GM19238 (cell line): ENCODE results near the gene HIRA.

ENCODE experiments used
- DNase-seq: peaks from one replicate; pipeline ENCODE4 v3.0.0; 2011; ENCODE audit warnings: low spot score; ENCODE audit not compliant: insufficient read length

HIRA gene

DNA sequence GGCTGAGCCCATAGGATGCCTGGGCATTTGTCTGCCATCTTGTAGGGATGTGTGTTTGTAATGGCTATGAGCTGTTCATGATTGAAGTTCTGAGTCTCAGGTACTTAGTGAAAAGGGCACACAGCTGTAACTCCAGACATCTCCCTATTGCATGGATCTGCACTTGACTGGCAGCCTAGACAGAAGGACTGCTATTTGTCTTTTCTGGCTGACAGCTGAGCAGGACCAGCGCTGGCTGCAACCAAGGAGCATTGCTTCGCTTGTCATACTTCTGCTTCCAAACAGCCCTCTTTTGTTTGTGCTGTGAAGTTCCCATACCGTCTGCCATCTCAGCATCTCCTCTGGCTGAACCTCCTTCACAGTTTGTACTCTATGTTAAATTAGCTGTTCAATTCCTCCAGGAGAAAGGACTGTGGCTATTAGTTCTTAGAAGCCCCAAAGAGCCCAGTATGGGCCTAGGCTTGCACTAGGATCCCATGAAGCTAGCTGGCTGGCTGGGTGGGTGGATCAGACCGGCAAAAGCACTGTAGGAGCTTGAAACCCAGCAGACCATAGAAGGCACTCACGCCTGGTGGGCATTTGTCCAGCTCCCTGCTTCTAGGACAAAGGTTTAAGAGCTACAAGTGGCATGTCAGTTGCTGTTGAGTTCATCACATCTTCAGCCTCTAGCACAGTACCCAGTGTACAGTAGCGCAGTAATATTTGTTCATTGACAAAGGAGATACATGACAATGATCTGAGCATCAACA, 20.4 kb downstream of the HIRA start:
- no peak for DNase-seq

DNA sequence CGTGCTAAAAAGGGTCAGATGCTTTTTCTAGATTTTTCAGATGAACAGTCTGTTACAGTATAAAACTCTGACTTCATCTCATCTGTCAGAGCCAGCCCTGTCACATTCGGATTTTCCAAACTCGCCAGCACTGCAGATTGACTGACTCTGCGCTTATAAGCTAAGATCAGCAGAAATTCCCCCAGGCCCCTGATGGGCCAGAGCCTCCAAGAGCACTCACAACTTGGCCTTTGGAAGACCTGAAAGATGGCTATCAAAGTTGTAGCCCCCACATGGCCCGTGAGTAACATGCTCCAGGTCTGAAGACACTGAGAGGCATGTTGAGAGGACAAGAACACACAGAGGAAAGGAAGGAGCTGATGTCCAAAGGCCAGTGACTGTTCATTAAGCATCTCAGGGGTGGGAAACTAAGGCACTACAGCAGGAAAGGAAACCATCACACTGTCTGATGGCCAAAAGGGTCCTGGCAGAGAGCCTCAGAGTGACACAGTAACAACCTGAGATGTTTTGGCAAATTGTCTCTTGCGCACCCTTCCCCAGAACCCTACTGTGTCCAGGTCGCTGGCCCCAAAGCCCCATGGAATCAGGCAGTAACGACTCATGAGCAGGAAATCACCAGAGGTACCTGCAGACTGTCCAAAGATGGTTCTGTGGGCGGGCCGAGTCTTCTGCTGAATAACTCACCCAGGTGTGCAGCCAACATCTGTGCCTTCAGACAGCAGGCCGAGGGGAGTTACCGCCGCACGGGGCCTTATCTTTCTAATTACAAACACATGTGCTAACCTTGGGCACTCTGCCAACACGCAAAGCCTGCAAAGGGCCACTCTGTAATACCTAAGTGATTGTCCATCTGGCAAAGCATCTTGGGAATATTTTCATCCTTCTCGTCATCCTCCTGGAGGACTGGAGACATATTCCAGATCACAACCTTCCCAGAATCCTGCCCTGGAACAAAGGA, 23.6 kb downstream of the HIRA start:
- no peak for DNase-seq

DNA sequence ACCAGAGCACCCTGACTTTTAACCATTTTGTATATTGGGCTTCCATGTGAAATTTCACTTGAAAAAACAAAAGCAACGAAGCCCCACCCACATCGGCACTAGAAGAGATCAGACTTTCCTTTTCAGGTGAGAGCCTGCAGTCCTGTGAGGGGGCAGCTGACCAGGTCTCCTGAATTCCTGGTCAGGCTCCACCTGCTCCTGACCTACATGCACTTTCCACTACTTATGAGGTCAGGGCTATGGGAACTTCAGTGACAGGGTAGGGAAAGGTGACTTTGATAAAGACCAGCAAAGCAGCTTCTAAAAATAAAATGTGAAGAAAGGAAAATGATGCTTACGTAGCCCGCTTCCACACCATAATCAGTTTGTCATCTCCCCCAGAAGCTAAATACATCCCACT, 24.7 kb downstream of the HIRA start:
- no peak for DNase-seq

DNA sequence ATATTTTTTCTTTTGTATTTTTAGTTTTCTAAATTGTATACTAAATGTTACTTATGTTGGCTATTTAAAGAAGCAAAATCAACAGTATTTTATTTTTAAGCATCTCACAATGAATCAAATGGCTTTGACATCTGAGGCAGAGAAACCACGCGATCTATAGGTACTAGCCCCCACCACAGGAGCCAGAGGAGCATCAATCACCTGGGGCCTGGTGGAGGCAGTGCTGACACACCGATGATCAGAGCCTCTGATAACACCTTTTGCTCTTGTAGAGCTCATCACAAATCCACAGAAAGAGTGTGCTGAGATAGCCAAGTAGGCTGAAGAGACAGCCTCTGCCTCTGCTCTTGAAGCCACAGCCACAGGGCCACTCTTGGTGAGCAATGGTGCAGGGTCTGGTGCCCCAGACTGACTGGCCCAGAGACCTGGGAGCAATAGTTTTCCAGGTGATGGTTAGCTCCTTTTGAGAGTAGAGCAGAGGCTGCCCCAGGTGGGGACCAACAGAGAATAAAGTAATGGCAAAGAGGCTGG, 25.2 kb downstream of the HIRA start:
- DNase-seq, result no peak

DNA sequence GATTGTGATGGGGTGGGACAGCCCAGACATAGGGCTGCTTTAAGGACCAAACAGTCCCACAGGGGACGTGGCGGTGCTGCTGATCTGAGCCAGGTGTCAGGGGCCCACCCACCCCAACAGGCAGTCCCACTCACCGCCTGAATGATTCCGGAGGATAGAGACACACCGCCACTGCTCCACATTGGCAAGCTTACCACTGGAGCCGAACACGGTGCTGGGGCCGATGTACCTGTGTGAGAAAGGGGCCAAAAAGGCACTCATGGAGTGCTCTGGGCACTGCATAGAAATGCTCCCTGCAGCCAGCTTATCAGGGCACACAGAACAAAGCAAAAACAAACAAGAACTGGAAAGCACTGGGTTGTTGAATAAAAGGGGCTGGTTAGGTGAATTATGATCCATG, 25.9 kb downstream of the HIRA start:
- no peak for DNase-seq

DNA sequence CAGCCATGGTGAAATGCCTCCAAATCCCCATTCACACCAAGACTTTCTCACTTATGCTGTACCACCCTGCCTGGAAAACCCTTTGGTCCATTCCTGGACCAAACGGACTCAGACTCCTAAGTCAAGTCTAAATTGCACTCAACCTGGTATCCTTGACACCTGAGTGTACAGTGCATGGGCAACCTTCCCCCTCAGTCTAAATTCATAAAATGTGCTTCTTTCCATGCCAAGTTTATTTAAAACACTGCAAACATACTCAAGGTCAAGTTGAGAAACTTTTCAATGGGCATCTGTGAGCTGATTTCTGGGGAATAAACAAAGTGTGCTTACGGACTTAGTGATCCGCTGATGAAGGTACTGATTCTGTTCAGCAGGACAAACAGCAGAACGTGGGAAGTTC, 26.4 kb downstream of the HIRA start:
- no peak for DNase-seq

DNA sequence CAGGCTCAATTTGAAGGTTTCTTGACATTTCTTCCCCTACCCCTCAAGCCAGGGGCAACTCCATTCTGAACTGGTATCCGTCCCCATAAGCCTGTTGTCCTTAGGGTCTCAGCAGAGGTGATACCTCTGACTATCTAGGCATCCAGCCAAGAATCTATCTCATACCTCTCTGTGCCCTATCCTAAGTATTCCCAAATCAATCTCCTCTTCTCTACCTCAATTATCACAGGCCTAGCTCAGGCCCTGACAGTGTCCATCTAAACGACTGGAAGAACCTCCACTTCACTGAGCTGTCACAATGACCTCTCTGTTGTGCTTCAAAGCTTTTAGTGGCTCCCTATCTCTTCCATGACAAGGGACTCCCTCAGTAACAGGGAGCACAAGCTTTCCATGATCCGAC, 26.9 kb downstream of the HIRA start:
- no peak for DNase-seq

DNA sequence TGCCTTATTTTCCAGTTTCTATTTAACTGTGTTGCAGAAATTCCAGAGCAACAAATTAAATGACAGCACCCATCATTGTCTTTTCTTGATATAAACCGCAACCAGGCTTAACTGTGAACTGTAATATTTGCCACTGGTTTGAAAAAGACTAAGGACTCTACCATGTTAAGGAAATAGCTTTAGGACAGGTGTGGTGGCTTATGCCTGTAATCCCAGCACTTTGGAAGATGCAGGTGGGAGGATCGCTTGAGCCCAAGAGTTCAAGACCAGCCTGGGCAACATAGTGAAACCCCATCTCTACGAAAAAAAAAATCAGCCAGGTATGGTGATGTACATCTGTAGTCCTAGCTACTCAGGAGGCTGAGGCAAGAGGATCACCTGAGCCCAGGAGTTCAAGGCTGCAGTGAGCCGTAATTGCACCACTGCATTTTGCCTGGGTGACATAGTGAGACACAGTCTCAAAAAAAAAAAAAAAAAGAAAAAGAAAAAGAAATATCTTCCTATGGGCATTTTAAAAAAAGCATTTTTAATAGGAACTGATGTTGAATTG, 28.8 kb downstream of the HIRA start:
- no peak for DNase-seq

DNA sequence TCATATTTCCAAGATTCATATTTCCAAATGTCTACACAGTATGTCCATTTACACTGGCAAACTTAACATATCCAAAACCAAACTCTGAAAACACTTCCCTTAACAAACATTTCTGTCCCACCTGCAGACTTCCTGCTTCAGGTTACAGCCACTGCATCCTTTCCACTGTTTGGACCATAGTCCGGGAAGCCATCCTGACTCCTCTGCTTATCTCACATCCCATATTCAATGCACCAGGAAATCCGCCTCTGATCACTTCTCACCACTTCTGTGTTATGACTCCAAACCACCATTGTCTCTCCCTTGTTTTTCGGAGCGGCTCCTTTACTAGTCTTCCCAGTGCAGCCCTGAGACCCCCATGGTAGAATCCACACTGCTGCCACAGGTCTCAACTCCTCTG, 30.1 kb downstream of the HIRA start:
- DNase-seq, result no peak

DNA sequence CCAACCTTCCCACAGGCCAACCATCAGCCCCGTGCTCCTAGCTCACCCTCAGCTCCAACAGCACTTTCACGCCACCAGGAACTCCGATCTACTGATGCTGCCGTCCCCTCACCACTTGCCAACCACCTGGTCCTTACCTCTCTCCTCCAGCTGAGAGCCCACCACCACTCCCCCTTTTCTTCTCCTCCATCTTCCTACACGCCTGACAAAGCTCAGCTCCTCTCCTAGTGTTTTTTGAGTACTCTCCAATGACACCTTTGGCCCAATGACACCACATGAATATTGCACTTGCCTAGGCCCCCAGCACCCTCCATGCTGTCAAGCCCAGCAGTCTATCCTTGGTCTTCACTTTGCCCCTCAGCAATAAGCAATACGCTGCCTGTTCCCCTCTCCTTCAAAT, 30.7 kb downstream of the HIRA start:
- no peak for DNase-seq

DNA sequence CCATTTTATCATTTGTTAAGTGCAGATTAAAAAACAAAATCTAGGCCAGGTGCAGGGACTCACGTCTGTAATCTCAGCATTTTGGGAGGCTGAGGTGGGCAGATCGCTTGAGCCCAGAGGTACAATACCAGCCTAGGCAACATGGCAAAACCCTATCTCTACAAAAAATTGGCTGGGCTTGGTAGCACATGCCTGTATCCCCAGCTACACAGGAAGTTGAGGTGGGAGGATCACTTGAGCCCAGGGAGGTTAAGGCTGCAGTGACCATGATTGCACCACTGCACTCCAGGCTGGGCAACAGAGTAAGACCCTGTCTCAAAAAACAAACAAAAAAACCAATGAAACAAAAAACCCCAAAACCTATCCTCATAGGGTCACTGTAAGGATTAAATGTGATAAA, 32.9 kb downstream of the HIRA start:
- no peak for DNase-seq

DNA sequence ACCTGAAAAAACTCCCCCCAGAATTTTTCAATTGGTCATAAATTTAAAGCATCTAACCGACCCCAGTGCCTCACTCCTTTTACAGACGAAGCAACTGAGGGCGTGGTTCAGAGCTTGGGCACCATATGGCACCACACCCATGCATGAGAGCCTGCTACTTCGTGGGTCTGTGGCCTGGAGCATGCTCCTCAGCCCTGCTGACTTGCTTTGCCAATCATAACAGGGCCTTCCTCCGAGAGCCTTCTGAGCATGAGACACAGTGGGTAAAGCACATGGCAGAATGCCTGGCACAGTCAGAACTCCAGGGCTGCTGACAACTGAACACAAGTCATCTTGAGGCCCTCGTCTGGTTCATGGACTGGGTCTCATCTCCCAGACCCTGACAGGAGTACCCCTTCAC, 33.3 kb downstream of the HIRA start:
- DNase-seq, result no peak

DNA sequence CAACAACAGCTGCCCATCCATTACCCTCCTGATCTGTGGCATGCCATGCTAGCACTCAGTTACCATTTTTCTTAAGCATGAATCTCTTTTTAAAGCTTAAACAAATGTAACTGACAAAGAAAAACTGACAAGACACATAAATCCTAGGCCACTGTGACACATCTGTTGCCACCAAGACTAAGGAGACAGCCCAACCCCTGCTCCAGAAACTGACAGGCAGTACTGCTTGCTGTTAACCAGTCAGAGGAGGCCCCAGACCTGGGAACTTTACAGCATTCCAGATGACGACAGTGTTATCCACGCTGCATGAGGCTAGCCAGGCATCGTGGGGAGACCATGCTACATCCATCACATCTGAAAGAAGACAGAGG, 33.8 kb downstream of the HIRA start:
- no peak for DNase-seq

DNA sequence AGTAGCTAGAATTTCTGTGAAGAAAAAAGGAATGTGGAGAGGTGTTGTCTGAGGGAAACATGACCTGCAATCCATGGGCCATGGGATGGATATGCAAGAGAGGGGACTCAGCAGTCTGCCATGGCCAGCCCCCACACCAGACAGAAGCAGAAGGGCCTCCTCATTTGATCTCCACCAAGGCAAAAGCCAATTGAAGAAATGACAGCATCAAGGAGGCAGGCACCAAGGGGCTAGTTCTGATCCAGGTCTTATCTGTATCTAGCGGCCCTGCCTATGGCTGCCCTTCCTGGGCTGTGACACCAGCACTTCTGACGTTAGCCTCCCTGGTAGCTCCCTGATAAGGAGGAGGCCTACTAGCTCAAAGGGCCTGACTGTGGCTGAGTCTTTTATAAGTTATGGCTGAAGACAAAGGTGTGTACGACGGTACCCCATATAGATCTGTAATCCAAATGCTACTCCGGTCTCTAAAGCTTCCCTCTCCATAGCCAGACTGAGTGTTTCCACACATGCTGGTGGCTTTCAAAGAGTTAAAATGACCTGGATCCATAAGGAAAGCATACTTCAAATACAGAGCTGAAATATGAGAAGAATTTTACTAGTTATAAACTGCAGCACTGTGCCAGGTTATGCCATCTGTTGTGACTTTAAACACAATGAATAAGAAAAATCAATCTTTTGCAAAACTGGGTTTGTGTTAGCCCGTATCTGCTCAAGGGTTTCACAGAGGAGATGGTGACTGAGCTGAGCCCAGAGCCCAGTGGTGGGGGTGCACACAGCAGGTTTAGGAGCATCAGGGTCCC, 34.4 kb downstream of the HIRA start:
- no peak for DNase-seq

DNA sequence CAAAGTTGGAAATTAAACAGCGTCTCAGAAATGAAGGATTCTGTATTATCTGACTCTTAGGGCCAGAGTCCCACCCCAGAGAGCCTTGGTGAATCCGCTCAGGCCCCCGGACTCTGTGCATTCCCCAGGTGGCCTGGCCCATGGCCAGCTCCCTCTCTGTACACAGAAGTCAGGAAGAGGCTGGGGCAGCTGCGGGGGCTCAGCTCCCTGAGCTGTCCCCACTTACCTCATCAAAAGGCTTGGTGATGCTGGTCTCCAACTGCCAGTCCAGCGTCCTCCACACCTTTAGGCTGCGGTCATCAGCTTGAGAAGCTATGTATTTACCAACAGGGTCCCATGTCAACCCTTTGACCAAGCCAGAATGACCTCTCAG, 35.0 kb downstream of the HIRA start:
- no peak for DNase-seq

DNA sequence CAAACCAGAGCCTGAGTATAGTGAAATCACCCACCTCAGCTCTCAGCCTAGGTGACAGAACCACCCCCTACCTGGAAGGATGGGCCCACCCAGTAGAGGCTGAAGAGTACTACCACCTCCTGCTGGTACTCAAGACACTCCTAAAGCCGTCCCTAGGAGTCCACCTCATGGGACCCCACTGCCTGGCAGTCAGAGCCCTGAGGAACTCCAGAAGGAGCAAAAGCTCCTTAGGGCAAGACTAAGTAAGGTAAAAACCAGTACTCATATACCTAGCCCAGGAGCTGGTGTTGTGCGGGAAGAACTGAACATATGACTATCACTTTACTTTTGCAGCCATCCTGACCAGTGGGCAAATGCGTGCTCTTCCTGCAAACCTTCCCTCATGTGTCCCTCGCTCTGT, 36.3 kb downstream of the HIRA start:
- no peak for DNase-seq

DNA sequence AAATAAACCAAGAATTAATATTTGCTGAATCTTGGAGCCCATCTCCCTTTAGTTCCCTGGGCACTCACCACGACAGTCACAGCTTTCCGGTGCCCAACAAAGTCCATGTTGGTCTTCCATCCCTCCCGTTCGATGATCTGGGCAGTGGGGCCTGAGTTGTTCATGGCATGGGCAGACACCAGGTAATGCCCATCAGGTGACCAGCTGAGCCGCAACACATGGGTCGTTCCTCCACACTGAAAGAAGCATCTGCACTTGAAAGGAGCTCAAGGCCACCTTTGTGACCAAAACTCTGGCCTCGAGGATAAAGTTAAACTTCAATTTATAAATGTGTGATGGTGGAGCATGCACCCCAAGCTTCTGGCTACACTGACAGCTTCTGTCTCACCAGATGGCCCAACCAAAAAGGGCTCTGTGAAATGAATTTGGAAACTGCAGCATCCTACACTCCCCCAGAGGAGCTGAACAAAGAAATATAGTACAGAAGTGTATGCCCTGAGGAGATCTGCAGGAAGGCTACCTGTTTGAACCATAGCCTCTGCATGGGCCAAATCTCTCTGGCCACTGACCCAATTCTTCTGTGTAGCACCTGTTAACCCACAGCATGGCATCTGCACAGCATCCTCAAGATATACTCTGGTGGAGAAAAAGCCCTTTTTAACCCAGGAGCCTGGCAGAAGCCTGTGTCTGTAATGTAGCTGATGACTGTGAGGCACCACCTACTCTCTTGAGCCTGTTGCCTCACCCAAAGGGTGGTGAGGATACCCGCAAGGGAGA, 37.1 kb downstream of the HIRA start:
- no peak for DNase-seq

DNA sequence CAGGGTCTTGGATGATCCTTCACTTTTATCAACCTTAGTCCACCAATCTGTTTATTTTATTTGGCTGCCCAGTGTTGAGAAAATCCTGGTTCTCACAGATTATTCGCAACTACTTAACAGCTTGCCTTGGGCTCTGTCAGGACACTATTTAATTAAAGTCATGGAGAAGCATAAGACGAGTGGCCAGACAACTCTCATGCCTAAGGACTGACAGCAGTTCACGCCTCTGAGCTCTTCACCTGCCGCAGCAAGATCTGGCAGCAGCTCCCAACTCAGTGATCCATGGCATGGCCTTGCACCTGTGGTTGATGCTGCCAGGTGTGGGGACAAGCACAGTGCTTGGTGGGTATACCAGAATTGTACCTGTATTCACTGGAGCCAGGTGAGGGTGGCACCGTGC, 37.8 kb downstream of the HIRA start:
- DNase-seq, result no peak

DNA sequence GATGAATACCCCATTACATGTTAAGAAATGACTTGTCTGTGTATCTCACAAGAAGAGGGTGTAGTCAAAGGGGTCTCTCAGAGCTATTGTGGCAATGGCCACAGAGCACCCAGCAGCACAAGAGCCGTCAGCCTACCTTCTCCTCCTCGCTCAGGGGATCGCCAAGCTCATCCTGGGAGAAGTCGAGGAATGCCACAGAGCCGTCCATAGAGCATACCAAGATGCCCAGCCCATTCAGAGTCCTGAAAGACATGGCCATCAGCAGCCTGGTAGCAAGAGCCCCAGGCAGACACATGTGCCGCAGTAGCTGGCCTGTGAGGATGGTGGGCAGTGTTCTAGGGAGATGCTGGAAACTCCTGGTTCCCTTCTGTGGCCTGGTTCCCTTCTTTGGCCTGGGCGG, 44.0 kb downstream of the HIRA start:
- no peak for DNase-seq

DNA sequence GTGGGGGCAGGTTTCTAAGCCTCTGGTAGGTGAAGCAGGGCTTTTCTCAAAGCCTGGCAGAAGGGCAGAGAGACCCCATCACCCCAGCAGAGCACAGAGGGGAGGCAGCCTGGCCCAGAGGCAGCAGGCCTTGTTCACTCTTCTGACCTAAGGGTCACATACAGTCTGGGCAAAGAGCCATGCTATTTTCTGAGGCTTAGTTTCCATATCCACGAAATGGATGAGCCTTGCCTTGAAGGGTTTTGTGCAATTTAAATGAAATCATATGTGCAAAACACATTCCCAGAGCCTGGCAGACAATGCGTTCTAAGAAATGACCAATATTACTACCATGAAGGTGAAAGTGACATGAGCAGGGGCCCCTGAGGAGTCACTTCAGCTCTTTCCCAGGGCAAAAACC, 44.5 kb downstream of the HIRA start:
- DNase-seq, result no peak

DNA sequence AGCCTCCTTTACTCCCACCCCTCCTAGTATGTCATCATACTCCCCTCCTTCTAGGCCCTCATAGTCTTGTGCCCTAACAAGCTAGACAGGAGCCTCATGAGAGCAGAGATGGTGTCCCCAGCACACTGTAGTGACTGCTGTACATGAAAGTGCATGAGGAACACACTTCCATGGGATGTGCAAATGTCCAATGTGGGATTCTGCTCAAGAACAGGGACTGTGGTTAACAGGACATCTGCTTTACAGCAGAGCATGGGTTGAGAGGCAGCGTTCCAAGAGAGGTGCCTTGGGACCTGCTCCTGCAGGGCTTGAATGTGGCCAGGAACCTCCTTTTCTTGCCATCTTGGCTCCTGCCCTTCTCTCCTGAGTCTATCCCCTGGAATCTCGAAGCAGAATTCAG, 45.3 kb downstream of the HIRA start:
- no peak for DNase-seq
